GM23338 (cell line): ENCODE measurements around the gene ALDH7A1. TPM values are rescaled to one million over a fixed set of nuclear protein-coding genes. Genes with fewer than 3 reads are reported as not detected.
A peak's percentile ranks its signal among the peaks of the same experiment; 100 is the strongest.

Source experiments
- ATAC-seq: fragments of 200-7000 bp; cut with Tn5 transposase; 3 replicates; pipeline ENCODE4 v1.9.1; 2020
- DNase-seq: peaks from one replicate; pipeline ENCODE4 v3.0.0-alpha.2; 2015; ENCODE audit warnings: low spot score
- H2AFZ ChIP-seq: fragments of 200-600 bp; sonication (generic); 2 replicates; pipeline ENCODE4 v1.8.0; 2016; ENCODE audit warnings: antibody characterized with exemption, mild to moderate bottlenecking, moderate library complexity
- H3F3A ChIP-seq: fragments of 200-600 bp; sonication (generic); replicated peaks from 2 replicates; pipeline ENCODE4 v1.8.0; 2017; ENCODE audit warnings: antibody characterized with exemption, mixed run types, low read depth
- H3K27ac ChIP-seq: fragments of 200-600 bp; sonication (generic); 2 replicates; pipeline ENCODE4 v1.6.1; 2016; ENCODE audit warnings: low read depth
- H3K27me3 ChIP-seq: fragments of 200-600 bp; sonication (generic); 2 replicates; pipeline ENCODE4 v1.8.0; 2016; ENCODE audit warnings: mild to moderate bottlenecking, mixed run types, moderate library complexity; ENCODE audit not compliant: insufficient read depth
- H3K36me3 ChIP-seq: fragments of 200-600 bp; sonication (generic); 2 replicates; pipeline ENCODE4 v1.8.0; 2016; ENCODE audit warnings: mild to moderate bottlenecking; ENCODE audit not compliant: insufficient read depth
- H3K4me1 ChIP-seq: fragments of 200-600 bp; sonication (generic); 2 replicates; pipeline ENCODE4 v1.8.0; 2016; ENCODE audit warnings: mild to moderate bottlenecking, moderate library complexity; ENCODE audit not compliant: insufficient read depth
- H3K4me2 ChIP-seq: fragments of 200-600 bp; sonication (generic); 2 replicates; pipeline ENCODE4 v1.7.1; 2017; ENCODE audit warnings: mixed run types
- H3K4me3 ChIP-seq: fragments of 200-600 bp; sonication (generic); 2 replicates; pipeline ENCODE4 v1.6.1; 2016; ENCODE audit warnings: mixed run types
- H3K79me2 ChIP-seq: fragments of 200-600 bp; sonication (generic); replicated peaks from 2 replicates; pipeline ENCODE4 v1.8.0; 2017; ENCODE audit warnings: mild to moderate bottlenecking; ENCODE audit not compliant: insufficient read depth
- H3K9me2 ChIP-seq: fragments of 200-600 bp; sonication (generic); 2 replicates; pipeline ENCODE4 v1.8.0; 2017; ENCODE audit not compliant: insufficient read depth
- H4K20me1 ChIP-seq: fragments of 200-600 bp; sonication (generic); replicated peaks from 2 replicates; pipeline ENCODE4 v1.8.0; 2017; ENCODE audit warnings: mild to moderate bottlenecking; ENCODE audit not compliant: insufficient read depth
- H3K27ac Mint-ChIP-seq: 2 replicates; pipeline ENCODE4 v1.8.0; 2020; ENCODE audit warnings: inconsistent platforms, mild to moderate bottlenecking, moderate library complexity, mixed read lengths
- H3K27me3 Mint-ChIP-seq: 3 replicates; pipeline ENCODE4 v1.8.0; 2022; ENCODE audit warnings: low read depth, mild to moderate bottlenecking, moderate library complexity, mixed read lengths, inconsistent platforms; ENCODE audit not compliant: insufficient read depth, poor library complexity
- H3K36me3 Mint-ChIP-seq: 3 replicates; pipeline ENCODE4 v1.8.0; 2021; ENCODE audit warnings: low read depth, mild to moderate bottlenecking, inconsistent platforms, moderate library complexity, mixed read lengths
- H3K4me1 Mint-ChIP-seq: 3 replicates; pipeline ENCODE4 v1.8.0; 2020; ENCODE audit warnings: mild to moderate bottlenecking, inconsistent platforms, mixed read lengths
- H3K4me3 Mint-ChIP-seq: 3 replicates; pipeline ENCODE4 v1.8.0; 2021; ENCODE audit warnings: moderate library complexity, mild to moderate bottlenecking, inconsistent platforms, mixed read lengths
- H3K9me3 Mint-ChIP-seq: 3 replicates; pipeline ENCODE4 v1.8.0; 2020; ENCODE audit warnings: moderate library complexity, mild to moderate bottlenecking, inconsistent platforms, mixed read lengths
- CREB1 ChIP-seq: fragments of 250-450 bp; sonication (Bioruptor Pico); IDR thresholded peaks from 2 replicates; pipeline ENCODE4 v1.5.0; 2020; ENCODE audit warnings: low read depth, mild to moderate bottlenecking, moderate library complexity
- JUNB ChIP-seq: IDR thresholded peaks from one replicate; pipeline ENCODE4 v1.6.1; 2016; ENCODE audit warnings: antibody characterized with exemption; ENCODE audit not compliant: unreplicated experiment
- polyA plus RNA-seq: library from polyadenylated mRNA; unstranded; fragments of >200 nt; fragmentation: Nextera tagmentation; extraction: Ambion mirVana; gene quantifications from 2 replicates; pipeline ENCODE4 v1.2.1, GENCODE V29; 2016
- total RNA-seq: library from RNA; depleted of rRNA; stranded (reverse); fragments of >200 nt; shearing (Covaris generic); gene quantifications from 2 replicates; pipeline ENCODE4 v1.2.3, GENCODE V29; 2014
- TF ChIP-seq, protein P1 (sequence below): fragments of 250-450 bp; sonication (Bioruptor Pico); IDR thresholded peaks from 2 replicates; pipeline ENCODE4 v1.5.0; 2020; ENCODE audit warnings: mild to moderate bottlenecking, moderate library complexity
- TF ChIP-seq, protein P2 (sequence below), 2 experiments: fragments of 200-600 bp in 1 of 2; sonication (generic) in 1 of 2; conservative IDR thresholded peaks; 2 replicates each; pipeline versions ENCODE4 v1.5.1 to v1.6.1; 2016 to 2017; ENCODE audit warnings: antibody characterized with exemption in 2 of 2, low read depth in 2 of 2, mild to moderate bottlenecking in 2 of 2, moderate library complexity in 1 of 2

The ALDH7A1 gene
- total and polyA plus RNA-seq, 2 experiments from 2014 or later, result 122 to 198 TPM

DNA sequence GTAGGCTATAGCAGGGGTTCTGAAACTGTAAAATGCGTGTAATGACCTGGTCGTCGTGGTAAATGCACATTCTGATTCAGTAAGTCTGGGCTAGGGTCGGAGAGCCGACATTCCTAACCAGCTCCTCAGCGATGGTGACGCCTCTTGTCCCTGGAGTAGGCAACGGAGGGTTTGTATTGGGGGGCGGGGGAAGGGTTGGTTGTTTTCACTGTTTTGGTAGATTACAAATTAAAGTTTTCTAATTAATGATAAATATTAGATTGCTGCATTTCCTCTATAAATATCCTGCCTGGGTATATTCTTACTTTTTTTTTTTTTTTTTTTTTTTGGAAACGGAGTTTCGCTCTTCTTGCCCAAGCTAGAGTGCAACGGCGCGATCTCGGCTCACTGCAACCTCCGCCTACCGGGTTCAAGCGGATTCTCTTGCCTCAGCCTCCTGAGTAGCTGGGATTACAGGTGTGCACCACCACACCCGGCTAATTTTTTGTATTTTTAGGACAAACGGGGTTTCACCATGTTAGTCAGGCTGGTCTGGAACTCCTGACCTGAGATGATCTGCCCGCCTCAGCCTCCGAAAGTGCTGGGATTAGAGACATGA is 566 bp upstream of the ALDH7A1 start (continued):
- TF ChIP-seq, protein P1, sequence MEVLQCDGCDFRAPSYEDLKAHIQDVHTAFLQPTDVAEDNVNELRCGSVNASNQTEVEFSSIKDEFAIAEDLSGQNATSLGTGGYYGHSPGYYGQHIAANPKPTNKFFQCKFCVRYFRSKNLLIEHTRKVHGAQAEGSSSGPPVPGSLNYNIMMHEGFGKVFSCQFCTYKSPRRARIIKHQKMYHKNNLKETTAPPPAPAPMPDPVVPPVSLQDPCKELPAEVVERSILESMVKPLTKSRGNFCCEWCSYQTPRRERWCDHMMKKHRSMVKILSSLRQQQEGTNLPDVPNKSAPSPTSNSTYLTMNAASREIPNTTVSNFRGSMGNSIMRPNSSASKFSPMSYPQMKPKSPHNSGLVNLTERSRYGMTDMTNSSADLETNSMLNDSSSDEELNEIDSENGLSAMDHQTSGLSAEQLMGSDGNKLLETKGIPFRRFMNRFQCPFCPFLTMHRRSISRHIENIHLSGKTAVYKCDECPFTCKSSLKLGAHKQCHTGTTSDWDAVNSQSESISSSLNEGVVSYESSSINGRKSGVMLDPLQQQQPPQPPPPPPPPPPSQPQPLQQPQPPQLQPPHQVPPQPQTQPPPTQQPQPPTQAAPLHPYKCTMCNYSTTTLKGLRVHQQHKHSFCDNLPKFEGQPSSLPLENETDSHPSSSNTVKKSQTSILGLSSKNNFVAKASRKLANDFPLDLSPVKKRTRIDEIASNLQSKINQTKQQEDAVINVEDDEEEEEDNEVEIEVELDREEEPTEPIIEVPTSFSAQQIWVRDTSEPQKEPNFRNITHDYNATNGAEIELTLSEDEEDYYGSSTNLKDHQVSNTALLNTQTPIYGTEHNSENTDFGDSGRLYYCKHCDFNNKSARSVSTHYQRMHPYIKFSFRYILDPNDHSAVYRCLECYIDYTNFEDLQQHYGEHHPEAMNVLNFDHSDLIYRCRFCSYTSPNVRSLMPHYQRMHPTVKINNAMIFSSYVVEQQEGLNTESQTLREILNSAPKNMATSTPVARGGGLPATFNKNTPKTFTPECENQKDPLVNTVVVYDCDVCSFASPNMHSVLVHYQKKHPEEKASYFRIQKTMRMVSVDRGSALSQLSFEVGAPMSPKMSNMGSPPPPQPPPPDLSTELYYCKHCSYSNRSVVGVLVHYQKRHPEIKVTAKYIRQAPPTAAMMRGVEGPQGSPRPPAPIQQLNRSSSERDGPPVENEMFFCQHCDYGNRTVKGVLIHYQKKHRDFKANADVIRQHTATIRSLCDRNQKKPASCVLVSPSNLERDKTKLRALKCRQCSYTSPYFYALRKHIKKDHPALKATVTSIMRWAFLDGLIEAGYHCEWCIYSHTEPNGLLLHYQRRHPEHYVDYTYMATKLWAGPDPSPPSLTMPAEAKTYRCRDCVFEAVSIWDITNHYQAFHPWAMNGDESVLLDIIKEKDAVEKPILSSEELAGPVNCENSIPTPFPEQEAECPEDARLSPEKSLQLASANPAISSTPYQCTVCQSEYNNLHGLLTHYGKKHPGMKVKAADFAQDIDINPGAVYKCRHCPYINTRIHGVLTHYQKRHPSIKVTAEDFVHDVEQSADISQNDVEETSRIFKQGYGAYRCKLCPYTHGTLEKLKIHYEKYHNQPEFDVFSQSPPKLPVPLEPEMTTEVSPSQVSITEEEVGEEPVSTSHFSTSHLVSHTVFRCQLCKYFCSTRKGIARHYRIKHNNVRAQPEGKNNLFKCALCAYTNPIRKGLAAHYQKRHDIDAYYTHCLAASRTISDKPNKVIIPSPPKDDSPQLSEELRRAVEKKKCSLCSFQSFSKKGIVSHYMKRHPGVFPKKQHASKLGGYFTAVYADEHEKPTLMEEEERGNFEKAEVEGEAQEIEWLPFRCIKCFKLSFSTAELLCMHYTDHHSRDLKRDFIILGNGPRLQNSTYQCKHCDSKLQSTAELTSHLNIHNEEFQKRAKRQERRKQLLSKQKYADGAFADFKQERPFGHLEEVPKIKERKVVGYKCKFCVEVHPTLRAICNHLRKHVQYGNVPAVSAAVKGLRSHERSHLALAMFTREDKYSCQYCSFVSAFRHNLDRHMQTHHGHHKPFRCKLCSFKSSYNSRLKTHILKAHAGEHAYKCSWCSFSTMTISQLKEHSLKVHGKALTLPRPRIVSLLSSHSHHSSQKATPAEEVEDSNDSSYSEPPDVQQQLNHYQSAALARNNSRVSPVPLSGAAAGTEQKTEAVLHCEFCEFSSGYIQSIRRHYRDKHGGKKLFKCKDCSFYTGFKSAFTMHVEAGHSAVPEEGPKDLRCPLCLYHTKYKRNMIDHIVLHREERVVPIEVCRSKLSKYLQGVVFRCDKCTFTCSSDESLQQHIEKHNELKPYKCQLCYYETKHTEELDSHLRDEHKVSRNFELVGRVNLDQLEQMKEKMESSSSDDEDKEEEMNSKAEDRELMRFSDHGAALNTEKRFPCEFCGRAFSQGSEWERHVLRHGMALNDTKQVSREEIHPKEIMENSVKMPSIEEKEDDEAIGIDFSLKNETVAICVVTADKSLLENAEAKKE (CRISPR knock-in tag), result no peak
- no peak for TF ChIP-seq JUNB

DNA sequence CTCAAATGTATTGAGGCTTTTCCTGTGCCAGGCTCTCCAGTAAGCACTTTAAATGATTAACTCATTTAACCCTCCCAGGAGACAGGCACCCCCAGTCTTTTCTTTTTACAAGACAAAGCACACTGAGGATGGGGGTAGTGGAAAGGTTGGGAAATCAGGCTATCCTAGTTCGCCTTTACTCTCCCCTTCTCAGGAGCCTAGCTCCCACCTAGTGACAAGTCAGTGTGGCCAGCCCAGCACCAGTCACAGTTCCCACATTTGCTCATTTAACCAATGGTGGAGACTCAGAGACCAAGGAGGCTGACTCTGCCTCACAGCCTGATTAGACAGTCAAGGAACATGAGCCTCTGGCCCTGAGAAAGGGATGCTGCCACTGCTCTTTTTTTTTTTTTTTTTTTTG is 3.5 kb downstream of the ALDH7A1 start:
- H2AFZ ChIP-seq, result no peak overlapping the region
- Mint-ChIP-seq H3K27ac (peak overlapping the region; percentile 45), H3K36me3 (peaks cover 64% of the 10 kb centered on the region), H3K4me3 (peak overlapping the region; percentile 49; the same call in 2 of the 3 replicates), H3K9me3 (peaks cover 6% of the 10 kb centered on the region; the same call in 2 of the 3 replicates), H3K4me1 (peaks cover 22% of the 10 kb centered on the region), H3K27me3 (peaks cover 11% of the 10 kb centered on the region)
- H3K36me3 ChIP-seq, result peaks cover 39% of the 10 kb centered on the region
- peaks cover 47% of the 10 kb centered on the region for H3K79me2 ChIP-seq
- H3K27me3 ChIP-seq, result no peaks in the 10 kb centered on the region
- DNase-seq, result peak; percentile 49
- no peaks in the 10 kb centered on the region; the same call in 1 of the 2 replicates for H3F3A ChIP-seq
- H3K27ac ChIP-seq, result peak overlapping the region; percentile 63
- peaks cover 10% of the 10 kb centered on the region for H4K20me1 ChIP-seq
- TF ChIP-seq JUNB (no peak), CREB1 (CRISPR knock-in tag) (0 out of 2 replicates have a peak, but pooled peaks have one; percentile 19)
- TF ChIP-seq, protein P2, sequence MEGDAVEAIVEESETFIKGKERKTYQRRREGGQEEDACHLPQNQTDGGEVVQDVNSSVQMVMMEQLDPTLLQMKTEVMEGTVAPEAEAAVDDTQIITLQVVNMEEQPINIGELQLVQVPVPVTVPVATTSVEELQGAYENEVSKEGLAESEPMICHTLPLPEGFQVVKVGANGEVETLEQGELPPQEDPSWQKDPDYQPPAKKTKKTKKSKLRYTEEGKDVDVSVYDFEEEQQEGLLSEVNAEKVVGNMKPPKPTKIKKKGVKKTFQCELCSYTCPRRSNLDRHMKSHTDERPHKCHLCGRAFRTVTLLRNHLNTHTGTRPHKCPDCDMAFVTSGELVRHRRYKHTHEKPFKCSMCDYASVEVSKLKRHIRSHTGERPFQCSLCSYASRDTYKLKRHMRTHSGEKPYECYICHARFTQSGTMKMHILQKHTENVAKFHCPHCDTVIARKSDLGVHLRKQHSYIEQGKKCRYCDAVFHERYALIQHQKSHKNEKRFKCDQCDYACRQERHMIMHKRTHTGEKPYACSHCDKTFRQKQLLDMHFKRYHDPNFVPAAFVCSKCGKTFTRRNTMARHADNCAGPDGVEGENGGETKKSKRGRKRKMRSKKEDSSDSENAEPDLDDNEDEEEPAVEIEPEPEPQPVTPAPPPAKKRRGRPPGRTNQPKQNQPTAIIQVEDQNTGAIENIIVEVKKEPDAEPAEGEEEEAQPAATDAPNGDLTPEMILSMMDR (conservative IDR thresholded peaks at IDR 0.05; ENCODE audit: low read depth in 2 of 2), result no peak
- TF ChIP-seq, protein P1 (CRISPR knock-in tag), result no peak
- 0 out of 2 replicates have a peak overlapping the region, but pooled peaks have one; percentile 22 for H3K4me3 ChIP-seq
- ATAC-seq, result peak; percentile 52
- H3K9me2 ChIP-seq, result no peaks in the 10 kb centered on the region
- peak overlapping the region; percentile 33; the same call in 1 of the 2 replicates for H3K4me2 ChIP-seq
- peaks cover 10% of the 10 kb centered on the region for H3K4me1 ChIP-seq
